ENCODE data around the gene MED16. TPM values are rescaled to one million over a fixed set of nuclear protein-coding genes. Genes with fewer than 3 reads are reported as not detected.
"Not testable (repeated sequence)": the region's sequence is repeated elsewhere in the genome, so short reads cannot be mapped to it uniquely, and the experiment has no call there.

MED16 gene
- total RNA-seq, 1 experiment from 2014 or later: 66.9 TPM

DNA sequence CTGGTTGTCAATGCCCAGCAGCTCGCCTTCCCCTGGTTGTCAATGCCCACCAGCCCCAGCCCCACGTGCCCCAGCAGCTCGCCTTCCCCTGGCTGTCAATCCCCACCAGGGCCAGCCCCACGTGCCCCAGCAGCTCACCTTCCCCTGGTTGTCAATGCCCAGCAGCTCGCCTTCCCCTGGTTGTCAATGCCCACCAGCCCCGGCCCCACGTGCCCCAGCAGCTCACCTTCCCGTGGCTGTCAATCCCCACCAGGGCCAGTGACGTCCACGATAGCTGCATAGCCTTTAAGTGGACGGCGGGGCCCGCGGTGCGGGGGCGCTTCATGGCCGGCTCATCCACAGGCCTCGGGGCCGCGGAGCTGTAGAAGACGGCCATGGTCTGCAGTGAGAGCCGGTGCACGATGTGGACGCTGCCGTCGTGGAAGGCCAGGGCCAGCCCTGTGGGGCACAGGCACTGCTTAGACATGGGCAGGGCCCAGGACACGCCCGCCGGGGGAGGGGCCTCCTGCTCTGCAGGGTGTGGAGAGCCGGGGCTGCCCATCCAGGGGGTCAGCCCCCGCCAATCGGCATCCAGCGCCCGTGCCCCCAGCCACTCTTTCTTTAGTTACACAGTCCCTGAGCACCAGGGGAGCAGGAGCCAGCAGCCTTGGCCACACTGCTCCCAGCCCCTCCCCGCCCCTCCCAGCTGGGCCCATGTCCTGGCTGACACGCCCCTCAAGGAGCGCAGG, 13.1 kb downstream of the MED16 start:
- H3K9me3 Mint-ChIP-seq: no peaks in the 10 kb centered on the region
- ATAC-seq: no peak

DNA sequence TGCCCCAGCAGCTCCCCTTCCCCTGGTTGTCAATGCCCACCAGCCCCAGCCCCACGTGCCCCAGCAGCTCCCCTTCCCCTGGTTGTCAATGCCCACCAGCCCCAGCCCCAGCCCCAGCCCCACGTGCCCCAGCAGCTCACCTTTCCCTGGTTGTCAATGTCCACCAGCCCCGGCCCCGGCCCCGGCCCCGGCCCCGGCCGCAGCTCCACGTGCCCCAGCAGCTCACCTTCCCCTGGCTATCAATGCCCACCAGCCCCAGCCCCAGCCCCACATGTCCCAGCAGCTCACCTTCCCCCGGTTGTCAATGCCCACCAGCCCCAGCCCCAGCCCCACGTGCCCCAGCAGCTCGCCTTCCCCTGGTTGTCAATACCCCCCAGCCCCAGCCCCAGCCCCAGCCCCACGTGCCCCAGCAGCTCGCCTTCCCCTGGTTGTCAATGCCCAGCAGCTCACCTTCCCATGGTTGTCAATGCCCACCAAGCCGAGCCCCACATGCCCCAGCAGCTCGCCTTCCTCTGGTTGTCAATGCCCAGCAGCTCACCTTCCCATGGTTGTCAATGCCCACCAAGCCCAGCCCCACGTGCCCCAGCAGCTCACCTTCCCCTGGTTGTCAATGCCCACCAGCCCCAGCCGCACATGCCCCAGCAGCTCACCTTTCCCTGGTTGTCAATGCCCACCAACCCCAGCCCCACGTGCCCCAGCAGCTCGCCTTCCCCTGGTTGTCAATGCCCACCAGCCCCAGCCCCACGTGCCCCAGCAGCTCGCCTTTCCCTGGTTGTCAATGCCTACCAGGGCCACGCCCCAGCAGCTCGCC, 14.0 kb downstream of the MED16 start:
- CTCF ChIA-PET: interaction anchor here (0.7 to 2.5 kb wide), 2 partner anchors 18 to 43 kb away, joined by 3 to 7 read pairs; no protein-coding TSS in a partner anchor
- DNase-seq (ENCODE audit: low spot score); H3K27ac Mint-ChIP-seq; H3K27me3 Mint-ChIP-seq (ENCODE audit: low read depth); H3K4me1 Mint-ChIP-seq; ATAC-seq; H3K9me3 Mint-ChIP-seq; POLR2A ChIA-PET; H3K4me3 Mint-ChIP-seq: not testable (repeated sequence)
- peaks cover 25% of the 10 kb centered on the region for H3K36me3 Mint-ChIP-seq

More for the DNA sequence above, 13.1 kb downstream of the MED16 start:
- TF ChIP-seq EMX1 (CRISPR knock-in tag; IDR thresholded peaks at IDR 0.05) (no peak), SMAD4 (CRISPR knock-in tag; IDR thresholded peaks at IDR 0.05) (no peak), SP1 (CRISPR knock-in tag; conservative IDR thresholded peaks at IDR 0.05) (no peak), NR1H2 (CRISPR knock-in tag; IDR thresholded peaks at IDR 0.05) (no peak), ETV6 (CRISPR knock-in tag; IDR thresholded peaks at IDR 0.05) (no peak), IRF2 (CRISPR knock-in tag; IDR thresholded peaks at IDR 0.05; ENCODE audit: borderline replicate concordance, low read depth) (no peak), NR3C1 (CRISPR knock-in tag; conservative IDR thresholded peaks at IDR 0.05; ENCODE audit: low read depth) (no peak), GABPB1 (CRISPR knock-in tag; IDR thresholded peaks at IDR 0.05) (no peak), RELA (CRISPR knock-in tag; IDR thresholded peaks at IDR 0.05; ENCODE audit: borderline replicate concordance) (no peak), JAZF1 (CRISPR knock-in tag; IDR thresholded peaks at IDR 0.05) (no peak), CBFB (CRISPR knock-in tag; IDR thresholded peaks at IDR 0.05; ENCODE audit: low read depth) (no peak)
- TF ChIP-seq, protein P1, sequence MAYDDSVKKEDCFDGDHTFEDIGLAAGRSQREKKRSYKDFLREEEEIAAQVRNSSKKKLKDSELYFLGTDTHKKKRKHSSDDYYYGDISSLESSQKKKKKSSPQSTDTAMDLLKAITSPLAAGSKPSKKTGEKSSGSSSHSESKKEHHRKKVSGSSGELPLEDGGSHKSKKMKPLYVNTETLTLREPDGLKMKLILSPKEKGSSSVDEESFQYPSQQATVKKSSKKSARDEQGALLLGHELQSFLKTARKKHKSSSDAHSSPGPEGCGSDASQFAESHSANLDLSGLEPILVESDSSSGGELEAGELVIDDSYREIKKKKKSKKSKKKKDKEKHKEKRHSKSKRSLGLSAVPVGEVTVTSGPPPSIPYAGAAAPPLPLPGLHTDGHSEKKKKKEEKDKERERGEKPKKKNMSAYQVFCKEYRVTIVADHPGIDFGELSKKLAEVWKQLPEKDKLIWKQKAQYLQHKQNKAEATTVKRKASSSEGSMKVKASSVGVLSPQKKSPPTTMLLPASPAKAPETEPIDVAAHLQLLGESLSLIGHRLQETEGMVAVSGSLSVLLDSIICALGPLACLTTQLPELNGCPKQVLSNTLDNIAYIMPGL (CRISPR knock-in tag; IDR thresholded peaks at IDR 0.05): no peak
- TF ChIP-seq, protein P2, sequence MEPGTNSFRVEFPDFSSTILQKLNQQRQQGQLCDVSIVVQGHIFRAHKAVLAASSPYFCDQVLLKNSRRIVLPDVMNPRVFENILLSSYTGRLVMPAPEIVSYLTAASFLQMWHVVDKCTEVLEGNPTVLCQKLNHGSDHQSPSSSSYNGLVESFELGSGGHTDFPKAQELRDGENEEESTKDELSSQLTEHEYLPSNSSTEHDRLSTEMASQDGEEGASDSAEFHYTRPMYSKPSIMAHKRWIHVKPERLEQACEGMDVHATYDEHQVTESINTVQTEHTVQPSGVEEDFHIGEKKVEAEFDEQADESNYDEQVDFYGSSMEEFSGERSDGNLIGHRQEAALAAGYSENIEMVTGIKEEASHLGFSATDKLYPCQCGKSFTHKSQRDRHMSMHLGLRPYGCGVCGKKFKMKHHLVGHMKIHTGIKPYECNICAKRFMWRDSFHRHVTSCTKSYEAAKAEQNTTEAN (CRISPR knock-in tag; IDR thresholded peaks at IDR 0.05): no peak
- TF ChIP-seq, protein P3, sequence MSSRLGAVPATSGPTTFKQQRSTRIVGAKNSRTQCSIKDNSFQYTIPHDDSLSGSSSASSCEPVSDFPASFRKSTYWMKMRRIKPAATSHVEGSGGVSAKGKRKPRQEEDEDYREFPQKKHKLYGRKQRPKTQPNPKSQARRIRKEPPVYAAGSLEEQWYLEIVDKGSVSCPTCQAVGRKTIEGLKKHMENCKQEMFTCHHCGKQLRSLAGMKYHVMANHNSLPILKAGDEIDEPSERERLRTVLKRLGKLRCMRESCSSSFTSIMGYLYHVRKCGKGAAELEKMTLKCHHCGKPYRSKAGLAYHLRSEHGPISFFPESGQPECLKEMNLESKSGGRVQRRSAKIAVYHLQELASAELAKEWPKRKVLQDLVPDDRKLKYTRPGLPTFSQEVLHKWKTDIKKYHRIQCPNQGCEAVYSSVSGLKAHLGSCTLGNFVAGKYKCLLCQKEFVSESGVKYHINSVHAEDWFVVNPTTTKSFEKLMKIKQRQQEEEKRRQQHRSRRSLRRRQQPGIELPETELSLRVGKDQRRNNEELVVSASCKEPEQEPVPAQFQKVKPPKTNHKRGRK (CRISPR knock-in tag; IDR thresholded peaks at IDR 0.05; ENCODE audit: borderline replicate concordance): no peak
- TF ChIP-seq, protein P4, sequence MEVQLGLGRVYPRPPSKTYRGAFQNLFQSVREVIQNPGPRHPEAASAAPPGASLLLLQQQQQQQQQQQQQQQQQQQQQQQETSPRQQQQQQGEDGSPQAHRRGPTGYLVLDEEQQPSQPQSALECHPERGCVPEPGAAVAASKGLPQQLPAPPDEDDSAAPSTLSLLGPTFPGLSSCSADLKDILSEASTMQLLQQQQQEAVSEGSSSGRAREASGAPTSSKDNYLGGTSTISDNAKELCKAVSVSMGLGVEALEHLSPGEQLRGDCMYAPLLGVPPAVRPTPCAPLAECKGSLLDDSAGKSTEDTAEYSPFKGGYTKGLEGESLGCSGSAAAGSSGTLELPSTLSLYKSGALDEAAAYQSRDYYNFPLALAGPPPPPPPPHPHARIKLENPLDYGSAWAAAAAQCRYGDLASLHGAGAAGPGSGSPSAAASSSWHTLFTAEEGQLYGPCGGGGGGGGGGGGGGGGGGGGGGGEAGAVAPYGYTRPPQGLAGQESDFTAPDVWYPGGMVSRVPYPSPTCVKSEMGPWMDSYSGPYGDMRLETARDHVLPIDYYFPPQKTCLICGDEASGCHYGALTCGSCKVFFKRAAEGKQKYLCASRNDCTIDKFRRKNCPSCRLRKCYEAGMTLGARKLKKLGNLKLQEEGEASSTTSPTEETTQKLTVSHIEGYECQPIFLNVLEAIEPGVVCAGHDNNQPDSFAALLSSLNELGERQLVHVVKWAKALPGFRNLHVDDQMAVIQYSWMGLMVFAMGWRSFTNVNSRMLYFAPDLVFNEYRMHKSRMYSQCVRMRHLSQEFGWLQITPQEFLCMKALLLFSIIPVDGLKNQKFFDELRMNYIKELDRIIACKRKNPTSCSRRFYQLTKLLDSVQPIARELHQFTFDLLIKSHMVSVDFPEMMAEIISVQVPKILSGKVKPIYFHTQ (CRISPR knock-in tag; IDR thresholded peaks at IDR 0.05): no peak
- TF ChIP-seq, protein P5, sequence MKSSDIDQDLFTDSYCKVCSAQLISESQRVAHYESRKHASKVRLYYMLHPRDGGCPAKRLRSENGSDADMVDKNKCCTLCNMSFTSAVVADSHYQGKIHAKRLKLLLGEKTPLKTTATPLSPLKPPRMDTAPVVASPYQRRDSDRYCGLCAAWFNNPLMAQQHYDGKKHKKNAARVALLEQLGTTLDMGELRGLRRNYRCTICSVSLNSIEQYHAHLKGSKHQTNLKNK (CRISPR knock-in tag; IDR thresholded peaks at IDR 0.05): no peak
- TF ChIP-seq, protein P6, sequence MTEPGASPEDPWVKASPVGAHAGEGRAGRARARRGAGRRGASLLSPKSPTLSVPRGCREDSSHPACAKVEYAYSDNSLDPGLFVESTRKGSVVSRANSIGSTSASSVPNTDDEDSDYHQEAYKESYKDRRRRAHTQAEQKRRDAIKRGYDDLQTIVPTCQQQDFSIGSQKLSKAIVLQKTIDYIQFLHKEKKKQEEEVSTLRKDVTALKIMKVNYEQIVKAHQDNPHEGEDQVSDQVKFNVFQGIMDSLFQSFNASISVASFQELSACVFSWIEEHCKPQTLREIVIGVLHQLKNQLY (CRISPR knock-in tag; IDR thresholded peaks at IDR 0.05): no peak
- H3K4me3 Mint-ChIP-seq: no peak overlapping the region
- no peaks in the 10 kb centered on the region for H3K27me3 Mint-ChIP-seq (ENCODE audit: low read depth)
- ChIA-PET POLR2A (no interaction called here), CTCF (no interaction called here)
- DNase-seq (ENCODE audit: low spot score): no peak
- no peak overlapping the region for H3K27ac Mint-ChIP-seq
- peaks cover 25% of the 10 kb centered on the region for H3K36me3 Mint-ChIP-seq
- no peaks in the 10 kb centered on the region for H3K4me1 Mint-ChIP-seq

DNA sequence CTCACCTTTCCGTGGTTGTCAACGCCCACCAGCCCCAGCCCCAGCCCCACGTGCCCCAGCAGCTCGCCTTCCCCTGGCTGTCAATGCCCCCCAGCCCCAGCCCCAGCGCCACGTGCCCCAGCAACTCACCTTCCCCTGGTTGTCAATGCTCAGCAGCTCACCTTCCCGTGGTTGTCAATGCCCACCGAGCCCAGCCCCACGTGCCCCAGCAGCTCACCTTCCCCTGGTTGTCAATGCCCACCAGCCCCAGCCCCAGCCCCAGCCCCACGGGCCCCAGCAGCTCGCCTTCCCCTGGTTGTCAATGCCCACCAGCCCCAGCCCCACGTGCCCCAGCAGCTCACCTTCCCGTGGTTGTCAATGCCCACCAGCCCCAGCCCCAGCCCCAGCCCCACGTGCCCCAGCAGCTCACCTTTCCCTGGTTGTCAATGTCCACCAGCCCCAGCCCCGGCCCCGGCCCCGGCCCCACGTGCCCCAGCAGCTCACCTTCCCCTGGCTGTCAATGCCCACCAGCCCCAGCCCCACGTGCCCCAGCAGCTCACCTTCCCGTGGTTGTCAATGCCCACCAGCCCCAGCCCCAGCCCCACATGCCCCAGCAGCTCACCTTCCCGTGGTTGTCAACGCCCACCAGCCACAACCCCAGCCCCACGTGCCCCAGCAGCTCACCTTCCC, 14.9 kb downstream of the MED16 start:
- H3K27me3 Mint-ChIP-seq (ENCODE audit: low read depth); POLR2A ChIA-PET; DNase-seq (ENCODE audit: low spot score); H3K4me3 Mint-ChIP-seq; H3K4me1 Mint-ChIP-seq; ATAC-seq; H3K27ac Mint-ChIP-seq; H3K9me3 Mint-ChIP-seq: not testable (repeated sequence)
- CTCF ChIA-PET: interaction anchor here (0.7 to 2.5 kb wide), 2 partner anchors 19 to 43 kb away, joined by 3 to 7 read pairs; no protein-coding TSS in a partner anchor
- peaks cover 25% of the 10 kb centered on the region for H3K36me3 Mint-ChIP-seq

All from WTC11 (cell line).